Omental fat pad (tissue), 4 donors: Measurements from ENCODE around the gene SIRT4. TPM values are rescaled to one million over a fixed set of nuclear protein-coding genes. Genes with fewer than 3 reads are reported as not detected.

Experiments
- ATAC-seq: fragments of 150-250 bp; one replicate; pipeline ENCODE4 v1.9.1; 2016; ENCODE audit warnings: mild to moderate bottlenecking, moderate library complexity; ENCODE audit not compliant: low FRiP score
- DNase-seq: peaks from one replicate; pipeline ENCODE4 v3.0.0-alpha.2; 2019; ENCODE audit warnings: low spot score
- CTCF ChIP-seq, 3 donors: fragments of 450-650 bp; IDR thresholded peaks; one replicate each; pipeline ENCODE4 v1.5.1; 2016 to 2017; ENCODE audit warnings: antibody characterized with exemption in 3 of 3, mild to moderate bottlenecking in 3 of 3, moderate library complexity in 2 of 3
- total RNA-seq, 4 donors: library from RNA; depleted of rRNA; stranded (reverse); fragments of >200 nt; gene quantifications; one replicate each; pipeline ENCODE4 v1.1.0, GENCODE V29; 2016

Gene SIRT4
- total RNA-seq, 4 donors from 2014 or later: 1.3 to 2.4 (median 1.4) TPM; not detected in 1

DNA sequence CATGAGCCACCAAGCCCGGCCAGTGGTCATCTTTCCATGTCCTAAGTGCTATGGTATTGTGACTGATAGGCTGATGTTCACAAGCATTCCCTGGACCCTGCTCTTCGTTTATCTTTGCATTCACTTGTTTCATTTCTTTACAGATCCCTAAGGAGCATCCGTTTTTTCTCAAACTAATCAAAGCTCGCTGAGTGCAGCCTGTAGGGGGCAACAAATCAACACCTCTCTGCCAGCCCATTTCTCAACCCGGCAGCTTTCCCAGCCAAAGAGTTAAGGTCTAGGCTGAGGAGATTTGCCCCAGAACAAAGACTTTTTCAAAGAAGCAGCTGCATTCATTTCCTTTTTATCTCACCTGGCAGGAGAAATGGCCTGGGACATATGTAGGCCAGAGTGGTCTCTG, 12.1 kb downstream of the SIRT4 start:
- no peak for ATAC-seq
- no peak for TF ChIP-seq CTCF (IDR thresholded peaks at IDR 0.05)
- DNase-seq: no peak

DNA sequence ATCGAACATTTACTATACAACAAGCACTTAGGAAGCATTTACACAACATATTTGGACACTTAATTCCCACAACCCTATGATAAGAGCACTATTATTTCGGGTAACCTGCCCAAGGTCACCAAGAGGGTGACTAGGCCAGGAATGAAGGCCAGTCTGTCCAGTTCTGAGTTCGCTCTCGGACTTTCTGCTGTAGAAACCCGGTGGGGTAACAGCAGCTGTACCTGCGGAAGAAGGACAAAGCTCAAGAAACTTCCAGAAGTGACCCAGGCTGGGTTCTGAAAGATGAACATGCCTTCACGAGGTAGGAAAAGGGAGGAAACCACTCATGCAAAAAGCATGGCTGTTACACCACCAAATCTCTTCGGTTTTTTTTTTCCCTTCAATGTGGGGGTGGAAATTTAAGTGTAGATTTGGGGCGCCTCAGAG, 14.7 kb downstream of the SIRT4 start:
- peak; percentile 2 for ATAC-seq
- no peak for TF ChIP-seq CTCF (IDR thresholded peaks at IDR 0.05)
- no peak for DNase-seq

- TF ChIP-seq CTCF (IDR thresholded peaks at IDR 0.05): peak in 1 of 3 donors; percentile 5
- DNase-seq (peak; percentile 99), ATAC-seq (peak; percentile 99)
Measured at GRCh38 chr12:120317224-120318105, 15.3 kb downstream of the SIRT4 start.

- no peak for TF ChIP-seq CTCF (IDR thresholded peaks at IDR 0.05)
- DNase-seq (no peak), ATAC-seq (no peak)
Measured at GRCh38 chr12:120321382-120322202, 19.5 kb downstream of the SIRT4 start.

GRCh38 chr12:120323772-120324171, 21.7 kb downstream of the SIRT4 start:
- no peak for TF ChIP-seq CTCF (IDR thresholded peaks at IDR 0.05)
- DNase-seq: no peak
- no peak for ATAC-seq

GRCh38 chr12:120324841-120325417, 22.8 kb downstream of the SIRT4 start:
- no peak for TF ChIP-seq CTCF (IDR thresholded peaks at IDR 0.05)
- ATAC-seq (no peak), DNase-seq (no peak)
